Colon (tissue), 2 donors: Measurements from ENCODE around the gene SPAAR.
"Not testable (repeated sequence)": the region's sequence is repeated elsewhere in the genome, so short reads cannot be mapped to it uniquely, and the experiment has no call there.

Experiments used
- FAIRE-seq: peaks from 2 replicates; lab custom pipeline; 2012; peaks lifted over from hg19 to GRCh38; lab: Jason Lieb, UNC
- donor health status: control.
- donor health status: control.

The SPAAR gene

GRCh38 chr9:35904338-35904737, 5.0 kb upstream of the SPAAR start:
- no peak for FAIRE-seq

- no peak for FAIRE-seq
Measured at GRCh38 chr9:35905051-35905781, 4.1 kb upstream of the SPAAR start.

GRCh38 chr9:35905912-35906679, 3.2 kb upstream of the SPAAR start, which contains the start of gene HRCT1:
HRCT1 (plus strand) TSS chr9:35906202; CDS start chr9:35906288, 86 bp downstream.
- no peak for FAIRE-seq

GRCh38 chr9:35906923-35907699, 2.2 kb upstream of the SPAAR start:
- no peak for FAIRE-seq

- no peak for FAIRE-seq
Measured at GRCh38 chr9:35907711-35908503, 1.4 kb upstream of the SPAAR start.

- FAIRE-seq, result no peak
Measured at GRCh38 chr9:35908504-35909125, 675 bp upstream of the SPAAR start.

GRCh38 chr9:35909687-35910612, 660 bp downstream of the SPAAR start:
- no peak for FAIRE-seq

- no peak for FAIRE-seq
Measured at GRCh38 chr9:35910613-35911359, 1.5 kb downstream of the SPAAR start.

- no peak for FAIRE-seq
Measured at GRCh38 chr9:35911690-35912089, 2.4 kb downstream of the SPAAR start.

- FAIRE-seq, result no peak
Measured at GRCh38 chr9:35912791-35913400, 3.6 kb downstream of the SPAAR start.

- FAIRE-seq, result not testable (repeated sequence)
Measured at GRCh38 chr9:35913429-35913828, 4.1 kb downstream of the SPAAR start.

- peak; percentile 83 for FAIRE-seq
Measured at GRCh38 chr9:35914301-35914807, 5.1 kb downstream of the SPAAR start.

GRCh38 chr9:35915681-35916294, 6.5 kb downstream of the SPAAR start:
- FAIRE-seq, result no peak

- FAIRE-seq, result no peak
Measured at GRCh38 chr9:35917261-35917660, 8.0 kb downstream of the SPAAR start.

- FAIRE-seq, result no peak
Measured at GRCh38 chr9:35918780-35919179, 9.5 kb downstream of the SPAAR start.

GRCh38 chr9:35919212-35920008, 10.1 kb downstream of the SPAAR start:
- FAIRE-seq, result no peak

GRCh38 chr9:35920051-35920620, 10.8 kb downstream of the SPAAR start:
- FAIRE-seq, result peak; percentile 82
